ENCODE results near the gene MEX3C.

Gene MEX3C

GRCh38 chr18:51191128-51191717, 6.3 kb downstream of the MEX3C start:
- DNase-seq (ENCODE audit: low spot score) = no peak

DNA sequence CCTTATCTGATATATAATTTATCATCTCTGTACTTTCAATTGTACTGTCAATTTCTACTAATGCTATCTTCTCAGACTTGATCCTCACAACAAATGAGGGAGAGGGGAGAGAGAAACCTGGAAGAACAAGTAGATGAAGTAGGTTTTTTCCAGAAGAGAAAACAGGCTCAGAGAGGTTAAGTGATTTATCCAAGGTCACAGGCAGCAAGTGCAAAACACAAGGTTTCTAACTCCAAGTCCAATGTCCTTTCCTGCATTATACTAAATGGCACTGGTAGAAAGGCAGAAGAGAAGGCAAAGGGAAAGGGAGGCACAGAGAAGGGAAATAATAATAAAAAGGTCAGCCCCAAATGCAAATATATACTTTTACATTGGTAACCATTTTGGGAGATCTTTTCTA, 7.5 kb downstream of the MEX3C start:
- no peak for DNase-seq (ENCODE audit: low spot score)

DNA sequence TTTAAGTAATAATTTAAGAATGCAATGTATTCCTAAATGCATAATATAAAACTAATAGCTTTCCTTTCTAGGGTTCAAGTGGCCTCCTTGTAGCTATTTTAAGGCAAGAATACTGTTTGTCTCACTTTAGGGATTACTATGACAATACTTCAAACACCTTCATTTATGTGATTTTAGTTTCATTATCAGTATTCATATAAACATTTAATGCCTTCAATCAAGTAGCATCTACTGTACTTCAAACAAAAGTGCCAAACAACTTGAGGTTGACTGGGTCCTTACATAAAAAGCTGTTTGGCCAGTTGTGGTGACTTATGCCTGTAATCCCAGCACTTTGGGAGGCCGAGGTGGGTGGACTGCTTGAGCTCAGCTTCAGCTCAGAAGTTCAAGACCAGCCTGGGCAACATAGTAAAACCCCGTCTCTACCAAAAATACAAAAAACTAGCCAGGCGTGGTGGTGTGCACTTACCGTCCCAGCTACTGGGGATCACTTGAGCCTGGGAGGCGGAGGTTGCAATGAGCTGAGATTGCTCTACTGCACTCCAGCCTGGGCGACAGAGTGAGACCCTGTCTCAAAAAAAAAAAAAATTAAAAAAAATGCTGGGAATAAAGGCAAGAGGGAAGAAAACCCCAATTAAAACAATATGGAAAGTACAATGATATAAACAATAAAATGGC, 9.3 kb downstream of the MEX3C start:
- no peak for DNase-seq (ENCODE audit: low spot score)

DNA sequence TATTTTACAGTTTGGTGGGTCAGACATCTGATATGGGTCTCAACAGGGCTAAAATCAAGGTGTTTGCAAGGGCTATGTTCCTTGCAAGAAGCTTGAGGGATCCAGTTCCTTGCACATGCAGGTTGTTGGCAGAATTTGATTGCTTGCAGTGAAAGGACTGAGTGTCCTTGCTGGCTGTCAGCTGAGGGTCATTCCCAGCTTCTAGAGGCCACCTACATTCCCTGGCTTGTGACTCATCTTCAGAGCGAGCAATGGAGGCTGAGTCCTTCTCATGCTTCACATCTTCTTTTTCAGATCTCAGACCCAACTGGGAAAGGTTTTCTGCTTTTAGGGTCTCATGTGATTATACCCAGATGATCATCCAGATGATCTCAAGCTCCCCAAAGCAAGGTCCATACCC, 12.4 kb downstream of the MEX3C start:
- DNase-seq (ENCODE audit: low spot score) = no peak

DNA sequence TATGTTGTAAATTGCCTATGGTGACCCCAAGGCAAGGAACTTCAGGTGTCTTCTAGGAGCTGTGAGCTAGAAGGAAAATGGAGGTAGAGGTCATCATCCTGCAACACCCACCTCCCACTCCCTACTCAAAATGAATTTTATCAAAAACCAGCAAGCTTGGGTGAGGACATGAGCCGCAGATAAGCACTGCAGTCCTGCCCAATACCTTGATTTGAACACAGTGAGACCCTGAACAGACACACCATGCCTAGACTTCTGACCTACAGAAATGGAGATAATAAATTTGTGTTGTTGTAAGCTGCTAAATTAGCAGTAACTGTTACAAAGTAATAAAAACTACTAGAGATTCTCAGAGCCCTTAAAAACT, 13.4 kb downstream of the MEX3C start:
- no peak for DNase-seq (ENCODE audit: low spot score)

DNA sequence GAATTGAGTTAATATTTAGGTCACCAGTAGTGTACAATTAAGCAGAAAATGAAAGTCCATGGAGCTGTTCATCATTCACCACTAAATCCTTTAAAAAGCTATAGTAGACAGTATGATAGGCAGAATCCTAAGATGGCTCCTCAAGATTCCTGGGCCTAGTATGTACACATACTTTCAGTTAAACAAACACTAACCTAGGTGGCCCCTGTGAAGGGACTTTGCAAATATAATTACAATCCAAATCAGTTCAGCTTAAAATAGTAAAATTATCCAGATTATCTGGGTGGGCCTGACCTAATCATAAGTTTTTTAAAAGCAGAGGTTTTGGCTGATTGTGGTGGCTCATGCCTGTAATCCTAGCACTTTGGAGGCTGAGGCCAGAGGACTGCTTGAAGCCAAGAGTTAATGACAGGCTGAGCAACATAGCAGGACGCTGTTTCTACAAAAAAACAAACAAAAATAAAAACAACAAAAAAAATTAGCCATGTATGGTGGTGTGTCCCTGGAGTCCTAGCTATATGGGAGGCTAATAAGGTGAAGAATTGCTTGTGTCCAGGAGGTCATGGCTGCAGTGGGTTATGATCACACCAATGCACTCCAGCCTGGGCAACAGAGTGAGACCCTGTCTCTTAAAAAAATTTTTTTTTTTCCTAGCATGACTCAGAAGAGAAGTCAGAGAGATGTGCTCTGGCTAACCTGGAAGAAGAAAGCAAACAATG, 13.9 kb downstream of the MEX3C start:
- DNase-seq (ENCODE audit: low spot score) = no peak

GRCh38 chr18:51182824-51183223, 14.7 kb downstream of the MEX3C start:
- no peak for DNase-seq (ENCODE audit: low spot score)

DNA sequence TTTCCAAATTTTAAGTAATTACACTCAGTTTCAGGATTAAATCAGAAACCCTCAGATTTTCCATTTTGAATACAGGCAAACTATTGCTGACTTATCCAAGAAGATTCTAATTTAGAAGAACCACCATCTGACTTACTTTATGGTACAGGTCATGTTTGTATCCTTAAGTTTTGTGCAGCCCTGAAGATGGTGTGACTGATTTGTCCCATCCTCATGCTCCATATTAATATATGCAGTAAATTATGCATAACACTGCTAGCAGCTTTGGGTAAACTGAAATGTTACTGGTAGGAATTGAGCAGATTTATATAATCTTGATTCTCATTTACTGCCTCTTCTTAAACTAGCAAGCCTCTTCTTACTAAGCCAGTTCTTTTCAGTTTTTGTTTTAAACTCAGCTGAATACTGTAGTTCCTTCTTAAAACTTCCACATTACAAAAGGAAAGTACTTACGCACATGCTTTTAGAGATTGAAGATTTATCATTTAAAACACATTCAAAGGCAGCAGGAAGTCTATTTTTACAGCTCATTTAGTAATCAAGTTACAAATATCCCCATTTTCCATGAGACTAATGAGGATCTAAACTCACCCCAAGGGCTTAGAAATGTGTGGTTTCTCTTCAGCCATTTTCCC, 25.7 kb downstream of the MEX3C start:
- no peak for DNase-seq (ENCODE audit: low spot score)

- DNase-seq (ENCODE audit: low spot score) = no peak
Measured at GRCh38 chr18:51171223-51171622, 26.3 kb downstream of the MEX3C start.

DNA sequence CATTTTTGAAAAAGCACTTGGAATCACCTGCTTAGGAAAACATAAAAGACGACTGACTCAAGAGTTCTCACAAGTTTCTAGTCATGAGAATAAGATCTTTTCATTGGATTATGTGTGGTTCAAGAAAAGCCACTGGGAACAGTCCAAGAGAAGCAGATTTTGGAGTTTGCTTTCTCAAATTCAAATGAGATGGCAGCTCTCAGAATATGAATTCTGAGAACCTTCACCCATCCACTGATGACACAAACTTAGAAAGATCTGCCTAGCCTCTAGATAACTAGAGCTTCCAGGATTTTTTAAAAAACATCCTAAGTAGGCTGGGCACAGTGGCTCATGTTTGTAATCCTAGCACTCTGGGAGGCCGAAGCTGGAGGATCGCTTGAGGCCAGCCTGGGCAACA, 26.8 kb downstream of the MEX3C start:
- no peak for DNase-seq (ENCODE audit: low spot score)

GRCh38 chr18:51169731-51170130, 27.8 kb downstream of the MEX3C start:
- DNase-seq (ENCODE audit: low spot score) = no peak

DNA sequence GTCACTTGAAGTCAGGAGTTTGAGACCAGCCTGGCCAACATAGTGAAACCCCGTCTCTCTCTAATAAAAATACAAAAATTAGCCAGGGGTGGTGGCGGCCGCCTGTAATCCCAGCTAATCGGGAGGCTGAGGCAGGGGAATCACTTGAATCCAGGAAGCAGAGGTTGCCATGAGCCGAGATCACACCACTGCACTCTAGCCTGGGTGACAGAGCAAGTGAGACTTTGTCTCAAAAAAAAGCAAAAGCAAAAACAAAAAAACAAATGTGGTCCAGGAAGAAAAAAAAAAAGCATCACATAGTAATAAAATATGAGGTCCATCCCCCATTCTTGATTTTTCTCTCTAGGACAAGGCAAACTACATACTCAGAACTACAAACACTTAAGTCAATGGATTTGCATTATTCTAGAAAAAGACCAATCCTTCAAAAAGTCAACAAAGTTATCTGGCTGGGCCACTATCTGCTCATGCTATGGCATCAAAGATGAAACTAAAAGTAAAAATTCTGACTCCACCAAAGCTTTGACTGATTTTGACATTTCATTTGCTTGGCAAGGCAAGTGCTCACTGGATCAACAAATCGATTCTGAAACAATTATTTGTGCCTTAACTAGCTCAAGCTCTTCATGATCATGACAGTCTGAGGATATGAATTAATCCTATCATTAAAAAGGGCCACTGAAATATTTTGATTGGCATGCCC, 28.4 kb downstream of the MEX3C start:
- DNase-seq (ENCODE audit: low spot score) = no peak

GRCh38 chr18:51168026-51168742, 29.3 kb downstream of the MEX3C start:
- no peak for DNase-seq (ENCODE audit: low spot score)

DNA sequence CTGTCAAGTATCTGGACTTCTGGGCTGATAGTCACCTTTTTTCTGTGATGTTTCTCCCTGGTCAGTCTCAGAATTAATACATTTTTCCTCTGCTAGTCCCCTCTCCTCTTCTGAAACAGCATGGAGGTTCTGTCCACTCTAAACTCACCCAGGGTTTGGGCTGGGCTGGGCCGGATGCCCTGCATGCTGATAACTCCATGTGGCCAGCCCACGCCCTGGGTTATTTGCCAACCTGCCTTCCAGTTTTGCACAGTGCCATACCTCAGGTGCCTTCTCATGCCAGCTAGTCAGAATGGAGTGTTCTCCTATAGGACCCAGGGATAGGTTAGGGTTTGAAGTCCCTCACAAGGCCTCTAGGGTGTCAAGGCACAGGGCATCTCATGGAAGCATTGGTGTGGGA, 32.2 kb downstream of the MEX3C start:
- DNase-seq (ENCODE audit: low spot score) = no peak

DNA sequence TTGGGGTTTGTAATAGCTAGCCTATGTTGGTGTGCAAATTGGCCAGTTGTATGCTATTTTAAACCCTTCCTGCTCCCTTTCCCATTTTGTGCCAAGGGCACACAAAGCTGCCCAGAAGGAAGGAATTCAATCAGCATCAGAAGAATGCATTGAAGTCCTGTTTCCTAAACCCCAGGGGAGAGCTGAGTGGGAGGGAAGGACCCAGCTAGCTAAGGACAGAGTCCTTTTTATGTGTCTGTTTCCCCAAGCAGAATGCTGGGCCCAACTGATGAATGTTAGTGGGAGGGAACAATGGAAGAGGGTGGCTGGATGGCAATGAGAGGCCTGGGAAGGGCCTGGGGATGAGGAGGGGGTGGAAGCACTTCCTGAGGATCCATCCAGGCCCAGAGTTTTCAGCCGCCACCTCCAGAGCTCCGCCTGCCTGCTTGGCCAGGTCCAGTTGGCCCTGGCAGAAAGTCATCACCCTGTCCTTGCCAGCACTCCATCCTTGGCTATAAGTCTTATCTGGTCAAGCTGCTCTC, 32.7 kb downstream of the MEX3C start:
- DNase-seq (ENCODE audit: low spot score) = no peak

GRCh38 chr18:51164342-51164741, 33.1 kb downstream of the MEX3C start:
- no peak for DNase-seq (ENCODE audit: low spot score)

- no peak for DNase-seq (ENCODE audit: low spot score)
Measured at GRCh38 chr18:51163543-51163942, 33.9 kb downstream of the MEX3C start.

GRCh38 chr18:51162617-51163016, 34.9 kb downstream of the MEX3C start:
- DNase-seq (ENCODE audit: low spot score) = no peak

GRCh38 chr18:51160646-51161045, 36.8 kb downstream of the MEX3C start:
- no peak for DNase-seq (ENCODE audit: low spot score)

DNA sequence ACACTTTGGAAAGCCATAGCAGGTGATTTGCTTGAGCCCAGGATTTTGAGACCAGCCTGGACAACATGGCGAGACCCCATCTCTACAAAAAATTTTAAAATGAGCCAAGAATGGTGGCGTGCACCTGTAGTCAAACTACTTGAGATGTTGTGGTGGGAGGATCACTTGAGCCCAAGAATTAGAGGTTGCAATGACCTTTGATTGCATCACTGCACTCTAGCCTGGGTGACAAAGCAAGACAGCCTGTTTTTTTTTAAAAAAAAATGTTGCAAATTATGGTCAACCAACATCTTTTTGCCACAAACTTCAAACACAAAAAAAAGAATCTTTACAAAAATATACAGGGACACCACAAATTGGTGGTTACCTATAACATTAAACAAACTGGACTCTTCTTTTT, 40.3 kb downstream of the MEX3C start:
- DNase-seq (ENCODE audit: low spot score) = no peak

GRCh38 chr18:51154431-51155063, 42.9 kb downstream of the MEX3C start:
- DNase-seq (ENCODE audit: low spot score) = no peak

Measured in hepatic stellate cell (primary cell).